ENCODE data around the gene ZDHHC14.

DNA sequence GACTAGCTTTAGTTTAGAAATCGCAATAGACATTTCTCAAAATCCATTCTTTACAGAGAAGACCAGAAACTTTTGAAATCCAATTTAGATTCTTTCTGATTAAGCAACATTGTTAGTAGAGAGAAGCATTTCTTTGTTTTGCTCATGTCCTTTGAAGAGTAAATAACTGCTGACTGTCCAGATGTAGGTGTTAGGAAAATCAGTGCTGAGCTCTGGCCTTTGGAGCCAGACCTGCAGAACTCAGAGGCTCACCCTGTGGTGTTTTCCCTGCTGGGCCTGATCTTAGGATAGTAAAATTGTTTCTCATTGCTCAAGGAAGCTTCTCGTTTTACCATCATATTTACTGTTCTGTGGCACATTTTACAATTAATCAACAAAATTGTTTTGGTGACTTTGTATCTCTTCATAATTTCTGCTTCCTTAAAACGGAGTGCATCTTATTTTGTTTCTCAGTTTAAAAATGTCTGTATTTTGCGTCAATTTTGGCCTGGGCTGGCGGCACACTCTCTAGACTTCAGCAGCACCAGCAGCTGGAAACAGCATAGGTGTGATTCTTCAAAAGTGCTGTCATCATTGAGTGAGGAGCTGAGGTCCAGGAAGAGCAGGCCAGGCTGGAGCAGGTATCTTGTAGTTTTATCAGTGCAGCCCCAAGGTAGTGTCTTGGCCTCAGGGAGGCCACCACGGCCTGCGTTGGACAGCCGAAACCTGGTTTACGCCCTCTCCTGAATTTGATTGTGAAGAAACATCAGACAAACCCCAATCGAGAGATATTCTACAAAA is 8.3 kb upstream of the ZDHHC14 start:
- TF ChIP-seq, protein P1, sequence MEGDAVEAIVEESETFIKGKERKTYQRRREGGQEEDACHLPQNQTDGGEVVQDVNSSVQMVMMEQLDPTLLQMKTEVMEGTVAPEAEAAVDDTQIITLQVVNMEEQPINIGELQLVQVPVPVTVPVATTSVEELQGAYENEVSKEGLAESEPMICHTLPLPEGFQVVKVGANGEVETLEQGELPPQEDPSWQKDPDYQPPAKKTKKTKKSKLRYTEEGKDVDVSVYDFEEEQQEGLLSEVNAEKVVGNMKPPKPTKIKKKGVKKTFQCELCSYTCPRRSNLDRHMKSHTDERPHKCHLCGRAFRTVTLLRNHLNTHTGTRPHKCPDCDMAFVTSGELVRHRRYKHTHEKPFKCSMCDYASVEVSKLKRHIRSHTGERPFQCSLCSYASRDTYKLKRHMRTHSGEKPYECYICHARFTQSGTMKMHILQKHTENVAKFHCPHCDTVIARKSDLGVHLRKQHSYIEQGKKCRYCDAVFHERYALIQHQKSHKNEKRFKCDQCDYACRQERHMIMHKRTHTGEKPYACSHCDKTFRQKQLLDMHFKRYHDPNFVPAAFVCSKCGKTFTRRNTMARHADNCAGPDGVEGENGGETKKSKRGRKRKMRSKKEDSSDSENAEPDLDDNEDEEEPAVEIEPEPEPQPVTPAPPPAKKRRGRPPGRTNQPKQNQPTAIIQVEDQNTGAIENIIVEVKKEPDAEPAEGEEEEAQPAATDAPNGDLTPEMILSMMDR (IDR thresholded peaks at IDR 0.05; ENCODE audit: low read length) = no peak
- no peak for TF ChIP-seq EZH2 (optimal IDR thresholded peaks at IDR 0.05; ENCODE audit: low read depth, low read length)
